ENCODE data around the gene ZNF629. TPM values are rescaled to one million over a fixed set of nuclear protein-coding genes. Genes with fewer than 3 reads are reported as not detected.

ZNF629 gene
- total RNA-seq, 1 donor: 19.4 TPM

DNA sequence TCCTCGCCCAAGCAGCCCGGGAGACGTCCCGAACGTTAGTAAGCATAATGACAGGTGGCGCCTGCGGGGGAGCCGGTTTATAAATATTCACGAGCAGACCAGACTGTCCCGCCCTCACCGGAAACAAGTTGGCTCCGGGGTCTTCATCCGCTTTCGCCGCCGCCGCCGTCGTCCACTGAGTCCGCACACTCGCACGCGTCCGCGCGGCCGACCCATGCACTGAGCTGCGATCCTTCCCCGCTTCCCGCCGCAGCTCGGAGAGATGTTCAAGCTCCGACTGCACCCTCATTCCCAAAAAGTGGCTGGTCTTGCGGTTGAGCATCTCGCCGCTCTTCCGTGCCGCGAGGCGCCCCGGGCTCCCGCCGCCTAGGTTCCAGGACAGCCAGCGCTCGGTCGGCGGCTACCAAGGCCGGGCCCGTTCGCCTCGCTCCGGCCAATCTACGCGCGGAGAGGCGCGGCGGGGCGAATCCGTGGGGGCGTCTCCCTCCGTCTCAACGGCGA is 25.5 kb downstream of the ZNF629 start:
- DNase-seq (ENCODE audit: low read depth): peak; percentile 41

DNA sequence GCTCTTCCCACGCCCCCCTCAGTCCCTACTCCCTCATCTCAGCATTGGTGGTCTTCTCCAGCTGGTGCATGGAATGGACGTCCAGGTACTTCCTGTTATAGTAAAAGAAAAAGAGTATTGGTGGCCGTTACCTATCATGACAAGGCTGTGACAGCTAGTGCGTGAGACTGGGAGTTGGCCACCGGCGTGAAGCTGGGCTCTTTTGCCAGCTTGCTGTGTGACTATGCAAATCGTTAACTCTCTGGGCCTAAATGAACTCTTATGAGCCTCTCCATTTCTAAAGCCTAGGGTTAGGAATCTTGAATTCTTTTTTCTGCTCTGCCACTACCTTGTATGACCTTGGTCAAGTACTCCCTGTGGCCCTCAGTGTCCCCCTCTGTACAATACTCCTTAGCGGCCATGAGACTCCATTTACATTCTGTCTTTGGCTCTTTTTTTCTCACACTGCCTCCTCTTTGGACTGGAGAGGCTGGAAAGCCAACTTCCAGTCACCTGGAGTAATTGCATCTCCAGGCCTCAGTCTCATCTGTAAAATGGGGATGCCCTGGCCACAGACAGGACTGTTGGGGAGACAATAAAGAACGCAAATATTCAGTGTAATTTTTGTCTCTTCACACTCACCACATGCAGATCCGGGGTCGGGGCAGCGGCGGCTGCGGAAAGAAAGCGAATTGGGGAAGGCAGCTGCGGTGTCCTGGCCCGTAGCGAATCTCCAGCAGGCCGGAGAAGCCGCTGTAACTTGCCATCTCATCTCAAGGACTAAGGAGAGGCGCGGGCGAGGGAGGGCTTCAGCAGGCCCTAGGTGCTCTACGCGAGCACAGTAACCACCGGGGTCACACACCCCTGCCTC is 26.2 kb downstream of the ZNF629 start:
- H3K4me3 ChIP-seq (ENCODE audit: low read depth, low read length): peak overlapping the region; percentile 88
- TF ChIP-seq, protein P1, sequence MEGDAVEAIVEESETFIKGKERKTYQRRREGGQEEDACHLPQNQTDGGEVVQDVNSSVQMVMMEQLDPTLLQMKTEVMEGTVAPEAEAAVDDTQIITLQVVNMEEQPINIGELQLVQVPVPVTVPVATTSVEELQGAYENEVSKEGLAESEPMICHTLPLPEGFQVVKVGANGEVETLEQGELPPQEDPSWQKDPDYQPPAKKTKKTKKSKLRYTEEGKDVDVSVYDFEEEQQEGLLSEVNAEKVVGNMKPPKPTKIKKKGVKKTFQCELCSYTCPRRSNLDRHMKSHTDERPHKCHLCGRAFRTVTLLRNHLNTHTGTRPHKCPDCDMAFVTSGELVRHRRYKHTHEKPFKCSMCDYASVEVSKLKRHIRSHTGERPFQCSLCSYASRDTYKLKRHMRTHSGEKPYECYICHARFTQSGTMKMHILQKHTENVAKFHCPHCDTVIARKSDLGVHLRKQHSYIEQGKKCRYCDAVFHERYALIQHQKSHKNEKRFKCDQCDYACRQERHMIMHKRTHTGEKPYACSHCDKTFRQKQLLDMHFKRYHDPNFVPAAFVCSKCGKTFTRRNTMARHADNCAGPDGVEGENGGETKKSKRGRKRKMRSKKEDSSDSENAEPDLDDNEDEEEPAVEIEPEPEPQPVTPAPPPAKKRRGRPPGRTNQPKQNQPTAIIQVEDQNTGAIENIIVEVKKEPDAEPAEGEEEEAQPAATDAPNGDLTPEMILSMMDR (IDR thresholded peaks at IDR 0.05; ENCODE audit: insufficient read depth, low read depth, low read length): no peak
- no peak for DNase-seq (ENCODE audit: low read depth)

More for the DNA sequence above, 25.5 kb downstream of the ZNF629 start:
- peak overlapping the region; percentile 88 for H3K4me3 ChIP-seq (ENCODE audit: low read depth, low read length)
- TF ChIP-seq, protein P1 (IDR thresholded peaks at IDR 0.05; ENCODE audit: insufficient read depth, low read depth, low read length): no peak

DNA sequence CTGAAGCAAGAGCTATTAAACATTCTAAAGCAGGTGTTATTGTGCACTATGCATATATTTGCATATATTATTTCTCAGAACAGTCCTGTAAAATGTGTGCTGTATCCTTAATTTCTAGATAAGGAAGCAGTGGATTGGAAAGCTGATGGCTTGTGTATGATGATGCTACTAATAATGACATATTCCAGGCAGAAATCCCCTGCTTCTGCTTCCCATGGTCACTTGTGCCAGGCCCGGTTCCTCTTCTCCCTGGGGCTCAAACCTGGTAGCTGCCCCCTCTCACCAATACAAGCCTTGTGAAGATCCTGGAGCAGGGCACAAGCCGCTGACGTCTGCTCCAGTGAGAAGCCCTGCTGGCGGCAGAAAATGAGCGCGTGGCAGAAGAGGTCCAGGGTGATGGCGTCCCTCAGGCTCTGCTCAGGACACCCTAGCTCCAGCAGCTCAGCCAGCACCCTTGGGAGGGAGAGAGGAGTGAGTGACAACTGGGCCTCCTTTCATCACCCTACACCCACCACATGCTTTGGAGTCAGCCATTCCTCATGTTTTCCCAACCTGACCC is 26.9 kb downstream of the ZNF629 start:
- DNase-seq (ENCODE audit: low read depth): no peak
- H3K4me3 ChIP-seq (ENCODE audit: low read depth, low read length): no peak overlapping the region
- TF ChIP-seq, protein P1 (IDR thresholded peaks at IDR 0.05; ENCODE audit: insufficient read depth, low read depth, low read length): no peak

DNA sequence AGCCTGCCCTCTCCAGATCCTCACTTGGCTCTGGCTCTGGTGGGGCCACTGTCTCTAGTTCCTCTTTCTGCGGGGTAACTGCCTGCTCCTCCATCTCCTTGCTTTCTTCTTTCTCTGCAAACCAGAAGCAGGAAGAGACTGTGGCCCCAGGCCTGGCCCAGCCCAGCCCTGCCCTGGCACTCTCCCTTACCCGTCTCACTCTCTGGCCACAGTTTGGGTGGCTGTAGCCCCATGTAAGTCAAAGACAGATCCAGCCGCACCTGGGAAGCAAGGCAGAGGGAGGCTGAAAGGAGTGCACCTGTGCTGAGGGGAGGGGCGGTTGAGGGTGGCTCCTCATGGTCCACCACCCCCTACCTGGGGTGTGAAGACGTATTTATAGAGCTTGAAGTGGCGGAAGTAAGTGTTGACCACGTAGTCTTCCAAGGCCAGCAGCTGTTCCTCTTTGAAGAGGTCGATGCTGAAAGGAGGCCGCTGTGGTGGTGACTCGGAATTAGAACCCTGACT is 28.0 kb downstream of the ZNF629 start:
- no peak for DNase-seq (ENCODE audit: low read depth)
- TF ChIP-seq, protein P1 (IDR thresholded peaks at IDR 0.05; ENCODE audit: insufficient read depth, low read depth, low read length): no peak
- H3K4me3 ChIP-seq (ENCODE audit: low read depth, low read length): no peak overlapping the region

DNA sequence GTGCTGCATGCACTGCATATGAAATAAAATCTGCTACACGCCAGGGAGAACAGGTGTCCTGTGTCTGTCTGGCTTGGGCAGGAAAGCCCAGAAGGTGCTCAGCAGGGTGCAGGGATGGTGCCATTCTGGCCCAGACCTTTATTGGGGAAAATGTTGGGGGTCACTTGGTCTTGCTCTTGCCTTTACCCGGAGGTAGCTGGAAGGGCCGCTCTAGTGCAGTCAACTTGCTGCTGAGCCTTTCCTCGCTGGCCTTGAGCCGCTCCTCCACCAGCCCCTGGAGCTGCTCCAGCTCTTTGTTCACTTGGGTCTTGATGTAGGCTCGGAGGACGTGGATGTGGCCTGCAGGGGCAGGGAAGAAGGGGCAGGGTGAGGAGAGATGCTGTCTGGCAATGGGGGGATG is 29.7 kb downstream of the ZNF629 start:
- H3K4me3 ChIP-seq (ENCODE audit: low read depth, low read length): no peak overlapping the region
- TF ChIP-seq, protein P1 (IDR thresholded peaks at IDR 0.05; ENCODE audit: insufficient read depth, low read depth, low read length): no peak
- DNase-seq (ENCODE audit: low read depth): no peak

DNA sequence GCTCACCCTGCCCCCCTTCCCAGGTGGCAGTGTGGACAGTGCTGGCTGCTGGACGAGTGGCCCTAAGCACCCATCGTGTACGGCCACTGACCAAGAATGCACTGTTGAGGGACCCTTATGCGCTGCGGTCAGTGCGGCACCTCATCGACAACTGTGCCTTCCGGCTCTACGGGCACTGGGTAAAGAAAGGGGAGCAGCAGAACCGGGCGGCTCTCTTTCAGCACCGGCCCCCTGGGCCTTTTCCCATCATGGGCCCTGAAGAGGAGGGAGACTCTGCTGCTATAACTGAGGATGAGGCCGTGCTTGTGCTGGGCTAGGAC is 30.3 kb downstream of the ZNF629 start:
- DNase-seq (ENCODE audit: low read depth): no peak
- H3K4me3 ChIP-seq (ENCODE audit: low read depth, low read length): no peak overlapping the region
- TF ChIP-seq, protein P1 (IDR thresholded peaks at IDR 0.05; ENCODE audit: insufficient read depth, low read depth, low read length): no peak
